Esophagus squamous epithelium (tissue), 4 donors: Measurements from ENCODE around the gene AGBL1.

Experiments used
- CTCF ChIP-seq, 6 experiments: fragments of 450-650 bp in 4 of 6; fragments of 200-600 bp in 2 of 6; sonication (generic) in 2 of 6; IDR thresholded peaks; one replicate each; pipeline ENCODE4 v1.5.1; 2016 to 2019; ENCODE audit warnings: antibody characterized with exemption in 6 of 6, mild to moderate bottlenecking in 4 of 6, moderate library complexity in 4 of 6
- POLR2A ChIP-seq, 4 donors: fragments of 450-650 bp; IDR thresholded peaks; one replicate each; pipeline ENCODE4 v1.6.1; 2017; ENCODE audit warnings: antibody characterized with exemption in 4 of 4, mild to moderate bottlenecking in 4 of 4, moderate library complexity in 3 of 4

GRCh38 chr15:86685263-86685662 is 605.6 kb downstream of the AGBL1 start:
- no peak for TF ChIP-seq CTCF (IDR thresholded peaks at IDR 0.05)
- no peak for TF ChIP-seq POLR2A (IDR thresholded peaks at IDR 0.05)
